Measurements from ENCODE around the gene ATG4C.

- TF ChIP-seq CTCF (conservative IDR thresholded peaks at IDR 0.05; ENCODE audit: low read depth, low read length): no peak
- no peak for TF ChIP-seq POLR2A (IDR thresholded peaks at IDR 0.05; ENCODE audit: low read depth, low read length)
- no peak for TF ChIP-seq CEBPB (IDR thresholded peaks at IDR 0.05; ENCODE audit: low read depth, low read length)
These were observed 18.0 kb upstream of the ATG4C start for GRCh38 chr1:62765981-62766380.

All from IMR-90 (cell line).